GM12865 (cell line): ENCODE data around the gene TMEM191C.
A peak's percentile ranks its signal among the peaks of the same experiment; 100 is the strongest.

Source experiments
- DNase-seq: peaks from one replicate; pipeline ENCODE4 v3.0.0; 2010; ENCODE audit warnings: low read depth
- H3K4me3 ChIP-seq: 2 replicates; pipeline ENCODE4 v1.5.1; 2011; ENCODE audit warnings: mild to moderate bottlenecking, low read depth, low read length, control low read depth
- CTCF ChIP-seq: IDR thresholded peaks from 2 replicates; pipeline ENCODE4 v1.5.1; 2011; ENCODE audit warnings: low read length, control low read depth, low read depth, inconsistent platforms; ENCODE audit not compliant: insufficient read depth; ENCODE audit errors: missing control alignments

Gene TMEM191C

DNA sequence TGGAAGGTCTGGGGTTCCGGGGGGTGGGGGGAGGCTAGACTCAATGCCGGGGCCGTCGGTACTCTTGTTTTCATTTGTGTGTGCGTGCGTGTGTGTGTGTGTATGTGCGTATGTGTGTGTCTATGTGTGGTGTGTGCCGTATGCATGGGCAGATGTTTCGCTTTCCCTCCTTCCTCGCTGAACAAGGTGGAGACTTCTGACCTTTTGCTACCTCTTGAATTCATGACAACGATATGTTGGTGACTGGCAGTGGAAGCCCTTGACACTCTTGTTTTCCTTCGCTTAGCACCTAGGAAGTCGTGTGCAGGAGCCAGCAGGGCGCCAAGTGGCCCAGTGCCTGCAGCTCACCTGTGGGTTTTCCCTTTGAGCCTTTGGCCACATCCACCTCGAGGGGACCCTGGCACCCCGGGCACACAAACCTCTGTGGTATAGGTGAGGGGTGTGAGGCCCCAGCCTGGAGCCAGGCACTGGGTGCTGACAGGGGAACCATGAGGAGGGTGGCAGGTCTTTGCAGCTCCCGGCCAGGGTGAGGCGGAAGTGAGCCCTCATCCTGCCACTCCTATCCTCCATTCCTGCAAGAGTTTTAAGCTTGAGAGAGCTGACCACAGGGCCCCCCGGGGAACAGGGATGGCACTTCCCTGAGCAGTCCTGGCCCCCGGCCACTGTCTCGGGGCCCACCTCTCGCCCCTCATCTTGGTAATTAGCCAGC lies 19.3 kb upstream of the TMEM191C start:
- no peak overlapping the region for H3K4me3 ChIP-seq
- no peak for DNase-seq
- TF ChIP-seq CTCF = peak; percentile 7

DNA sequence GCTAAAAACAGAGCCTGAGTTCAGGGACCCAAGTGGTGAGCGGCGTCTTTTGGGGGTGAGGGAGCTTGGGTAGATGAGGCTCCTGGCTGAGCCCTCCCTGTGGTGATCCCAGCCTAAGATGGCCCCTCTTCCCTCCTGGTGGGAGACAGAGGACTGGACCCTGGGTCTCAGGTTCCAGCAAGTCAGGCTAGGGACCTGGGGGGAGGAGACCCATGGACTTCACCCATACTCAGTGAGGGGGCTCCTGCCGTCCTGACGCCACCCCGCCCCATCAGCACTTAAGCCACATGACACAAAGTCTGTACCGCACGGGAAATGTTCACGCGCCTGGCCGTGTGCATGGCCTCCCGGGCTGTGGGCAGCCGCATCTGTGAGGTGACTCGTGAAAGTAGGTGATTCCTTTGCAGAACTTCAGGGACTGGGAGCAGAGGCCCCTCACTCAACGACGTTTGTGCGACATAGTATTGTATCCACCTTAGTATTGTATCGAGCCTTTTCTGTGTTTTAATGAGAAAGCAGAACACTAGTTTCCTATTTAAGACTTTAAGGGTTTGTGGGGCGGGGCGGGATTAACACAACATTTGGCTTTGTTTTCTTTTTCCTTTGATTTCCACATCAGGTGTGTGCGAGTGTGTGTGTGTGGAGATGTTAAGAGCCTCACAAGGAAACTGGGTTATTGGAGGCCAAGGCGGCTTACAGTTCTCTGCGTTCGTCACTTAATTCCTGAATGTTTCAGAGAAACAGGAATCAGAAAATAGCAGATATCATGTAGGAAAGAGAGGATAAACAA lies 18.4 kb upstream of the TMEM191C start:
- no peak overlapping the region for H3K4me3 ChIP-seq
- DNase-seq = no peak
- TF ChIP-seq CTCF = no peak

DNA sequence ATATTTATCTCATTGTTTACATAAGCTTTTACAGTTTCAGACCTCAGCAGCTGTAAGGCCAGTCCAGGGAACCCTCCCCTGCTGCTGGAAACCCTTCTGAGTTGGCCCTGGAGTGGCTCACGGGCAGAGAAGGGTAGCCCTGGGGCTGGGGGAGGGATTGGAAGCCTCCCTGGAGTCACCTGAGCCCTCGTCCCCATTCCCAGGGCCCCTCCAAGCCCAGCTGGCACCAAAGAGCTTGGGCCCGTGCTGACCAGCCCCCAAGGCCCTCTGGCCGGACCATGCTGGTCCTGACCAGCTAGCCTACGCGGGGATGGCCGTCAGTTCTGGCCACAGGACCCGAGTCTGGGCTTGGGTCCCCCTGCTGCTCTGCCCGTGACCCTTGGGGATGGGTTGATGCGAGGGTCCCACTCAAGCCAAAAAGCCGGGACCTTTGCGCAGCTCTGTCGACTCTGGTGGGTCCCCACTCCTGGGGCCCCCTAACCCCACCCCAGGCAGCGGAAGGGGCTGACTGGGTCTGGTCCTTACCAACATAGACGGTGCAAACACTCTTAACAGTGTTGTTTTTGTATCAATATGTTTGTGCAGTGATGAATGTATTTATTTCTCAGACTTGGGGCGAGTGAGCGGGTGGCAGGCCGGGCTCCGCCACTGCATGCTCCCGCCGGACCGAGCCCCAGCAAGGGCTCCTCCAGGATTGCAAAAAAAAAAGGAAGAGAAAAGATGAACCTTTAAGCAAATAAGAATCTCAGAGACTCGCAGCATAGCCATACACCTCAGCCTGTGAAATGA lies 17.5 kb upstream of the TMEM191C start:
- DNase-seq = no peak
- TF ChIP-seq CTCF = no peak
- H3K4me3 ChIP-seq = no peak overlapping the region

- DNase-seq = no peak
- H3K4me3 ChIP-seq = no peak overlapping the region
- TF ChIP-seq CTCF = no peak
Observed at GRCh38 chr22:21450320-21450831, 16.8 kb upstream of the TMEM191C start.

DNA sequence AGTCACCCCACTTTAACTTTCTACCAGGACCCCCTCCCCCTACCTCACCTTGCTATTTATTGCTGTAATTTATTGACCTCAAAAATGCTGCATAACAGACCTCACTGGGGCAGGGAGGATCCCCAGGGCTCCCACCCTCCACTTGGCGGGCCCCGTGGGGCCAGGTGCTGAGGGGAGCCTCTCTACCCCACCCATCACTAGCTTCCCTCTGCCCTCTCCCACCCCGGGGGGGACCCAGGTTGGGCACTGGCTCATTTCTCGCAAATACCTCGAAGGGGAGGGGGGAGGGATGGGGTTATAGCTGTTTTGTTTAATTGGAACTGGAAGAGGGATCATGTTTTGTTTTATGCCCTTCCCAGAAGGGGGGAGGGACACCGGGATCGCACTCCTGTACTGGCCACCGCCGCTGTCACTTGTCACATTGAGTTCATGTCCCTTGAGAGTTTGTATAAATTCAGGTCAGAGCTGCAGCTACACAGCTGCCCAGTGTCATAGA lies 16.3 kb upstream of the TMEM191C start:
- no peak for DNase-seq
- no peak for TF ChIP-seq CTCF
- no peak overlapping the region for H3K4me3 ChIP-seq
